Muscle layer of colon (tissue), 2 donors: ENCODE data around the gene HDGFL3.

Source experiments
- H3K27ac ChIP-seq: one replicate; pipeline ENCODE4 v1.7.0; 2013; ENCODE audit warnings: low read depth, mild to moderate bottlenecking, low read length, moderate library complexity
- H3K27me3 ChIP-seq, 2 donors: one replicate each; pipeline ENCODE4 v1.7.0; 2013; ENCODE audit warnings: low read length in 2 of 2, mild to moderate bottlenecking in 2 of 2; ENCODE audit not compliant: insufficient read depth in 2 of 2, control insufficient read depth in 1 of 2
- H3K36me3 ChIP-seq: one replicate; pipeline ENCODE4 v1.7.0; 2013; ENCODE audit warnings: mild to moderate bottlenecking, low read length; ENCODE audit not compliant: insufficient read depth
- H3K4me1 ChIP-seq: one replicate; pipeline ENCODE4 v1.7.0; 2013; ENCODE audit warnings: mild to moderate bottlenecking, low read length; ENCODE audit not compliant: insufficient read depth
- H3K4me3 ChIP-seq, 2 donors: one replicate each; pipeline ENCODE4 v1.7.0; 2013; ENCODE audit warnings: low read length in 2 of 2, low read depth in 1 of 2, mild to moderate bottlenecking in 1 of 2, moderate library complexity in 1 of 2
- H3K9ac ChIP-seq: one replicate; pipeline ENCODE4 v1.7.0; 2013; ENCODE audit warnings: low read length
- H3K9me3 ChIP-seq: one replicate; pipeline ENCODE4 v1.7.0; 2013; ENCODE audit warnings: mild to moderate bottlenecking, low read length
- donor health status: abdominal sarcoma.
- donor health status: Adenocarcinoma of cecum.

Gene HDGFL3

DNA sequence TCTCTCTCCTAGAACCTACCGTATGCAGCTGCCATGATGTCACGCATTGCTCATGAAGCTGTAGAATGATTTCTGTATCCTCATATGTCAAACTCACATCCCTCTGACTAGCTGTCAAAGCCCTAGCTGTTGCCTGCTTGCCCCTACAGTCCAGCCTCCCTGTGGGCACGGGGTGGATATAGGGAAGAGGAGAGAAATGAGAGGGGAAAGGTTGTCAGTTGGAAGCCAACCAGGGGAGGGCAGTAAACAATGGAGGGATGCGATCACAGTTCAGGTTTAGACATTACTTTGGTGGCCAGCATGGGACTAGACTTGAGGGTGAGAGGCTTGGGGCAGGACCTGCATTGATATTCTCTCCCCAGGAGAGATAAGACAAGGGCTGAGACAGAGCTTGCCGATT is 1.7 kb upstream of the HDGFL3 start:
- Histone ChIP-seq H3K36me3 (no peaks in the 10 kb centered on the region), H3K27ac (no peak overlapping the region), H3K9ac (no peak overlapping the region), H3K9me3 (no peaks in the 10 kb centered on the region), H3K27me3 (no peaks in the 10 kb centered on the region), H3K4me3 (no peak overlapping the region), H3K4me1 (peaks cover 18% of the 10 kb centered on the region)

DNA sequence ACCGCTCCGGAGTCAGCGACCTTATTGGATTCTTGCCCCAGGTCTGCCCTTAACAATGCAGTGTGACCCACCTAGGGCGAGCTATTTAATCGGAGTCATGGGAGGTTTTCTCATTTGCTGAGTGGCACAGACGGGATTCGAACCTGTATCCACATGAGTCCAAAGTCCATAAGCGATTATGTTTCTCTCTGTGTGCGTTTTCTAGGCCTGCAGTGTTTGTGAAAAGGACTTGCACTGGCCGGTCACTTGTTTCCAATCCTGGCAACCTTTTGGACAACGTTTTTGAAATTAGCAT is 691 bp upstream of the HDGFL3 start:
- H3K27ac ChIP-seq: peak overlapping the region; percentile 35
- no peaks in the 10 kb centered on the region for H3K27me3 ChIP-seq
- no peaks in the 10 kb centered on the region for H3K9me3 ChIP-seq
- H3K9ac ChIP-seq: peak overlapping the region; percentile 37
- H3K4me1 ChIP-seq: peaks cover 20% of the 10 kb centered on the region
- peak overlapping the region; percentile 49 to 65 for H3K4me3 ChIP-seq
- no peaks in the 10 kb centered on the region for H3K36me3 ChIP-seq

DNA sequence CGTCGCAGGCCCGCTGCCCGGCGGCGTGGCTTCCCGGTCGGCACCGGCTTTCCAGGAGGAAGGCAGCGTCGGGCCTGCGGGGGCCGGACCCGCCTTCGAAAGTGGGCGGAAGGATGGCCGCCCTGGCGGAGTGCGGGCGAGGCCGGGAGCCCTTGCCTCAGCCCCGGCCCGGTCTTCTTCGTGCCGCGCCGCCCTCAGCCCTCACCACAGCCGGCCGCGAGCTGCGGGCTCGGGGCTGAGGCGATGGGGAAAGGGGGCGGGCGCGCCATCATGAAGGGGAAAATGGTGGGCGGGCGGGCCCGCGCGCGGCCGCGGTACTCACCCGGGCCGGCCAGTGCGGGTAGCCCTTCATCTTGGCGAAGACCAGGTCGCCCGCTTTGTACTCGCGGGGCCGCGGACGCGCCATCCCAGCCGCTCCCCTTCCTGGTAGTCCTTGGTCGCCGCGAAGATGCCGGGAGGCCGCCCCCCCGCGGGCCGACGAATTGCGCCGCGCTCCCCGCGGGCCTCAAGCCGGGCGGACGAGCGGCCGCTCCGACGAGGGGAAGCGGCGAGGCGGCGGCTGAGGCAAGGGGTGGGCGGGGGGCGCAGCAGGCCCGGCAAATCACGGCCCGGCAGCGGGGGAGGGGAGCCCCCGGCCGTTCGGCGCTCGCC is 489 bp downstream of the HDGFL3 start:
- H3K27me3 ChIP-seq: no peaks in the 10 kb centered on the region
- H3K36me3 ChIP-seq: no peaks in the 10 kb centered on the region
- H3K4me3 ChIP-seq: peak overlapping the region; percentile 72 to 73
- H3K4me1 ChIP-seq: peaks cover 26% of the 10 kb centered on the region
- H3K27ac ChIP-seq: peak overlapping the region; percentile 80
- H3K9ac ChIP-seq: peak overlapping the region; percentile 57
- H3K9me3 ChIP-seq: no peaks in the 10 kb centered on the region

DNA sequence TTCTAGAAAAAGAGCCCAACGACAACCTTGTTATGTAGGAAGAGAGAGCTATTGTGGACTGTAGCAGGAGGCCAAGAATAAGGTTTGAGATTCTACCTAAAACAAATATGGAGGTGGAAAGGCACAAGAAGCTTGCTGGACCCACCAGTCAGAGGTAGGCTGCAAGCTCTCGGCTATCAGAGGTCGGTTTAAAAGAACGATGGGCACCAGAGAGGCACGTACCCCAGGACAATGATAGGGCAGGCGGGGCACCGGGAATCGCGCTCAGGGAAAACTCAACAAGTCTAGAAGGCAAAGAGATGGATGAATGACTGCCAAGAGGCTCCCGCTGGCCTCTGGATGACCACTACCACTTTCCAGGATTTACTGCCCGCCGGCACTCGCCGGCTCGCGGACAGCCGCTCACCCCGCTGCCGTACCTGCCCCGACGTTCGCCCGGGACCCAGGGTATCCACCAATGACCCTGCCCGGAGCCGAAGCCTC is 1.1 kb downstream of the HDGFL3 start:
- Histone ChIP-seq H3K4me1 (peaks cover 30% of the 10 kb centered on the region), H3K27me3 (no peaks in the 10 kb centered on the region), H3K9ac (peak overlapping the region; percentile 57), H3K4me3 (peak overlapping the region; percentile 72 to 73), H3K9me3 (no peaks in the 10 kb centered on the region), H3K36me3 (no peaks in the 10 kb centered on the region), H3K27ac (peak overlapping the region; percentile 80)

DNA sequence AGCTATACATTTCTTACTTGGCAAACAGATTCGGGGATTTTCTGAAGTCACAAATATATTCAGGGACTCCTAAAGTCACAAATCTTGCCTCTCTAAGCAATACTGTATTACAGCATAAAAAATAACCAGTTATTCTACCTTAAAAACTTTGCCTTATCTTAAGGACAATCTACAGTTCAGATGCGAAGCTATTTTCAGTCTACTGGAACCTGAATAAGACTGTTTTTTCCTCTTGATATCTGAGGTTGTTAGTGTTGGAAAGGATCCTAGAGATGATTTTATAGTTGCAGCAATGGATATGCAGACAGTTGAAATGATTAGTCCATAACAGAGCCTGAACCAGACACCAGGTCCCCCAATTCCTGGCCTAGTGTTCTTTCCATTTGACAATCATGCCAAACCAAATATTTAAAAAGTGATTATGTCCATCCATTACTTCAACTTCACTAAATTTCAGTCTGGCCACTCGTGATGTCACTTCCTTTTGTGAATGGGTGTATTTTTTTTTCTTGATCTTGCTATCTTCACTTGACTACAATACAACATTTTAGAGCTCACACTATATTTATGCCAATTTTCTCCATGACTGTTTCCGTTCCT is 1.8 kb downstream of the HDGFL3 start:
- H3K9ac ChIP-seq: peak overlapping the region; percentile 18
- peak overlapping the region in 1 of 2 donors; percentile 73 for H3K4me3 ChIP-seq

DNA sequence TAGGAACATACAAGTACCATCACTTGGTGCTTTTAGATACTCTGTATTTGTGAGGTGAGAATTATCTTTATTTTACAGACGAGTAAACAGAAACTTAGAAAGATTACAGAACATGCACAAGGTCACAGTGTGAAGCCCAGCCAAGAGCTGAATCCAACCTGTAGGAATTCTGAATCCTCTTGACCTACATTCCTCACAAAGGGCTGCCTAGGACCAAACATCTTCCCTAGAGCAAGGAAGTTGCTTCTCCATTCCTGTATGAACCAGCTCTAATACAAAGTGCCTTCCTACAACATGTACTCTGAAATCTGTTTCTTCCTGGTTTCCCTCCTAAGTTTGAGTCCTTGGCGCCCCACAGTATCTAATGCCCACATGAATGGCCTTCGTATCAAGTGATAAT is 2.9 kb downstream of the HDGFL3 start:
- no peaks in the 10 kb centered on the region for H3K36me3 ChIP-seq
- no peaks in the 10 kb centered on the region for H3K27me3 ChIP-seq
- H3K4me3 ChIP-seq: no peak overlapping the region
- no peak overlapping the region for H3K9ac ChIP-seq
- peaks cover 34% of the 10 kb centered on the region for H3K4me1 ChIP-seq
- no peak overlapping the region for H3K27ac ChIP-seq
- no peaks in the 10 kb centered on the region for H3K9me3 ChIP-seq

More for the DNA sequence above, 1.8 kb downstream of the HDGFL3 start:
- Histone ChIP-seq H3K4me1 (peaks cover 34% of the 10 kb centered on the region), H3K36me3 (no peaks in the 10 kb centered on the region), H3K9me3 (no peaks in the 10 kb centered on the region), H3K27ac (no peak overlapping the region), H3K27me3 (no peaks in the 10 kb centered on the region)

DNA sequence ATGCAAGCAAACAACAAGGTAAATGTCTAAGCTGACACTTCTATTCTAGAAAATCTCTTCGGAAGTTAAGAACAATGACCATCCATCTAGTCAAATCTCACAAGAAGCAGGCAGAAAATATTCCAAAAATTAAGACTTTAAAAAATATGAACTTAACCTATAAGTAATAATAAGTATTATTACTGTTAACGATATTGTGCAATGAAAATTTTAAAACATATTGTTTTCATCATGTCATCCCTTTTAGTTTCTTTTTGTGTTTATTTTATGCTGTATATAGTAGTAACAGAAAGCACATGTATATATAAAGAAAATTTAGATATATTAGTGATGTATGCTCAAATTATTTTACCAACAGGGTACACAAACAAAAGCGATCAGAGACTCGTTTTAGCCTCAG is 4.1 kb downstream of the HDGFL3 start:
- H3K27me3 ChIP-seq: no peaks in the 10 kb centered on the region
- no peaks in the 10 kb centered on the region for H3K9me3 ChIP-seq
- no peak overlapping the region for H3K9ac ChIP-seq
- no peaks in the 10 kb centered on the region for H3K36me3 ChIP-seq
- no peak overlapping the region for H3K4me3 ChIP-seq
- H3K27ac ChIP-seq: no peak overlapping the region
- H3K4me1 ChIP-seq: peaks cover 37% of the 10 kb centered on the region

DNA sequence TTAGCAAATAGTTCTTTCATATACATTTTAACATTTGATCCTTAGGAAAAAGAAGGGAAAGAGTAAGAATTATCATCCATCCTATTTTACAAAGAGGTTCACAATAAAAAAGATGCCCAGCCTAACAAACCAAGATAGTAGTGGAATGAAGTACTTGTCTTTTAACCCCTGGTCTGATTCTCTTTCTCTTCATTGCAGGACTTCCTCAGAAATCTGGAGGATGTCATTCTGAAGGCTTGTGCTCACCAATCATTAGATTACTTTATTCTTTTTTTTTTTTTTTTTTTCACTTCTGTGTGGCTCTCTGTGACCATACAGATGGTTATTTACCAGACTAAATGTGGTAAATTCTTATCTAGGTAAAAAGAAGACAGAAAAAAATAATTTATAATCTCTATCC is 7.0 kb downstream of the HDGFL3 start:
- H3K36me3 ChIP-seq: no peaks in the 10 kb centered on the region
- no peaks in the 10 kb centered on the region for H3K9me3 ChIP-seq
- H3K4me3 ChIP-seq: no peak overlapping the region
- no peak overlapping the region for H3K27ac ChIP-seq
- peaks cover 36% of the 10 kb centered on the region for H3K4me1 ChIP-seq
- no peak overlapping the region for H3K9ac ChIP-seq
- no peaks in the 10 kb centered on the region for H3K27me3 ChIP-seq

DNA sequence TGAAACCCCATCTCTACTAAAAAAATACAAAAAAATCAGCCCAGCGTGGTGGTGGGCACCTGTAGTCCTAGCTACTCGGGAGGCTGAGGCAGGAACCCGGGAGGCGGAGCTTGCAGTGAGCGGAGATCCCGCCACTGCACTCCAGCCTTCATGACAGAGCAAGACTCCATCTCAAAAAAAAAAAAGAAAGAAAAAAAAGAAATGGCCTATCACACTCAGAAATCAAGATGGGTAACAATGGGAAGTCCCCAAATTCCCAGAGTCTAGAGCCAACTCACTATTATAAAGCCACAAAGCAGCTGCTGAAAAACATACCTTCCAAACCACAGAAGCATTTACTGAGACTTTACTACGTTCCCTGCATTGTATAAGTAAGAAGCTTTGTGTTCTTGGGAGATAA is 7.5 kb downstream of the HDGFL3 start:
- Histone ChIP-seq H3K36me3 (no peaks in the 10 kb centered on the region), H3K4me3 (no peak overlapping the region), H3K9me3 (no peaks in the 10 kb centered on the region), H3K27ac (no peak overlapping the region), H3K27me3 (no peaks in the 10 kb centered on the region), H3K4me1 (peaks cover 32% of the 10 kb centered on the region), H3K9ac (no peak overlapping the region)

DNA sequence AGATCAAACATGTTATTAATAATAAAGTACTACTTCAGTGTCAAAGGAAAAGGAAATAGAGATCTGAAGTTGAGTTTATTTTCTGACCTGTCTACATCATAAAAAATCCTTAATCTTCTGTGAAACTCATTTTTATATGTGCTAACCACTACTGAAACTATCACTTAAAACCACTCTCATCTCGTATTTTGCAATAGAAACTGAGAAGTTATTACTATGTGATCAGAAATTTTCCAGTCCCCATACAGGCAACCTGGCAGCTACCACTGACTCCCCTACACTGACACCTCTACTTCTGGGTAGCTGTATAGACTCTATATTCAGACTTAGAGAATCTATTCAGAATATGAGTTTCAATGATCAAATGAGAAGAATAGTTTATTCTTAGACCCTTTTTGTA is 8.3 kb downstream of the HDGFL3 start:
- Histone ChIP-seq H3K4me1 (peaks cover 23% of the 10 kb centered on the region), H3K27me3 (no peaks in the 10 kb centered on the region), H3K9ac (no peak overlapping the region), H3K9me3 (no peaks in the 10 kb centered on the region), H3K36me3 (no peaks in the 10 kb centered on the region), H3K27ac (no peak overlapping the region), H3K4me3 (no peak overlapping the region)

DNA sequence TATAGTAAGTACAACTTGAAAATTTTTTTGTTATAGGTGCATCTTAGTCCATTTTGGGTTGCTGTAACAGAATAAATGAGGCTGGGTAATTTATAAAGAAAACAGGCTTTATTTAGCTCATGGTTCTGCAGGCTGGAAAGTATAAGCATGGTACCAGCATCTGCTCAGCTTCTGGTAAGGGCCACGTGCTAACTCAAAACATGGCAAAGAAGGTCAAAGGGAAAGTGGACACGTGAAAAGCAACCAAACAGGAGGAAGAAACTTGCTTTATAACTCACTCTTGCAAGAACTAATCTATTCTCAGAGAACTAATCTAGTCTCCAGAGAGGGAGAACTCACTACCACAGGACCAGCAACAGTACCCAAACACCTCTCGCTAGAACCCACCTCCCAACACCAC is 9.1 kb downstream of the HDGFL3 start:
- Histone ChIP-seq H3K4me1 (peaks cover 22% of the 10 kb centered on the region), H3K36me3 (no peaks in the 10 kb centered on the region), H3K27ac (no peak overlapping the region), H3K4me3 (no peak overlapping the region), H3K9me3 (no peaks in the 10 kb centered on the region), H3K9ac (no peak overlapping the region), H3K27me3 (no peaks in the 10 kb centered on the region)

DNA sequence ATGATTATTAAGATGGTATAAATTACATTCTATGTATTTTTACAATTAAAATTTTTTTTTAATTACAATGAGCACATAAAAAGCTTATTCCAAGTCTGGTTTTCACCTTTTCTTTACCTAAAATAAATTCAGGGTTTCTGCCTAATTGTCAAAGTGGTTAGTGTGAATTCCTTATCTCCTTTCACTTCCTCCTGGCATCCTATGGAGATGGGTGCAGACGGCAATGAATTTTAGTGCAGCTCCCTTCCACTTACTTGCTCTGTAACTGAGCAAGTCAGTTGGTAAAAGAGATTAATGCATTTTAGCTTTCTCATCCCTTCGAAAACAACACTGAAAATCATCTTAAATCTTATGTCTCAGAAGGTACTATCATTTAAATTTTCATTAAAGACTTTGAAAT is 13.1 kb downstream of the HDGFL3 start:
- Histone ChIP-seq H3K4me1 (peaks cover 7% of the 10 kb centered on the region), H3K9me3 (no peaks in the 10 kb centered on the region), H3K27me3 (no peaks in the 10 kb centered on the region), H3K9ac (no peak overlapping the region), H3K36me3 (no peaks in the 10 kb centered on the region), H3K27ac (no peak overlapping the region), H3K4me3 (no peak overlapping the region)
